Skin epidermis (tissue), 12 donors: ENCODE measurements around the gene EMC1.
"Not testable (repeated sequence)": the region's sequence is repeated elsewhere in the genome, so short reads cannot be mapped to it uniquely, and the experiment has no call there.

ENCODE experiments used
- H3K27ac ChIP-seq, 21 experiments: fragments of 200-600 bp; sonication (generic) in 11 of 21; one replicate each; pipeline ENCODE4 v1.5.0; 2020; ENCODE audit warnings: mild to moderate bottlenecking in 3 of 21, inconsistent platforms in 2 of 21, moderate library complexity in 2 of 21
- H3K4me3 ChIP-seq, 7 experiments: fragments of 200-600 bp; sonication (generic) in 2 of 7; one replicate each; pipeline ENCODE4 v1.5.0; 2020; ENCODE audit warnings: inconsistent platforms in 2 of 7, mild to moderate bottlenecking in 2 of 7, moderate library complexity in 1 of 7

EMC1 gene

DNA sequence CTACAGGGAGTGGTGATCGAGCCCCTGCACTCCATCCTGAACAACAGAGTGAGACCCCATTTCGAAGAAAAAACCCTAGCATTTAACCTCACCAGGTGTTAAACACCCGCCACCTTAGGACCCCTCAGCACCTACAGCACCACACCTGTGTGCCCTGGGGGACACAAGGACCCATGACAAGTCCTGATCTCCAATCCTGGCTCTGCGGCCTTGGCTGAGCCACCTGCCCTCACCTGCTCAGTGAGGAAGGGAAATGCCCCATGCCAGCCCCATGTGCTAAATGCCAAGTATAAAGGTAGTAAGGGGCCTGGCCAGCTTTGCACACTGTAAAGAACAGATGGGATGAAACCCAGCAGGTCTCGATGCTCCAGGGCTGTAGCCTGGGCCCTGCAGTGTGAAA, 11.4 kb upstream of the EMC1 start:
- Histone ChIP-seq H3K4me3 (no peak overlapping the region), H3K27ac (no peak overlapping the region)

- Histone ChIP-seq H3K27ac (no peak overlapping the region), H3K4me3 (no peak overlapping the region)
Observed at GRCh38 chr1:19262047-19262446, 10.7 kb upstream of the EMC1 start.

GRCh38 chr1:19260211-19261138, 9.2 kb upstream of the EMC1 start:
- Histone ChIP-seq H3K4me3 (no peak overlapping the region), H3K27ac (peak overlapping the region in 4 of 21 experiments; percentile 2 to 61 (median 40))

DNA sequence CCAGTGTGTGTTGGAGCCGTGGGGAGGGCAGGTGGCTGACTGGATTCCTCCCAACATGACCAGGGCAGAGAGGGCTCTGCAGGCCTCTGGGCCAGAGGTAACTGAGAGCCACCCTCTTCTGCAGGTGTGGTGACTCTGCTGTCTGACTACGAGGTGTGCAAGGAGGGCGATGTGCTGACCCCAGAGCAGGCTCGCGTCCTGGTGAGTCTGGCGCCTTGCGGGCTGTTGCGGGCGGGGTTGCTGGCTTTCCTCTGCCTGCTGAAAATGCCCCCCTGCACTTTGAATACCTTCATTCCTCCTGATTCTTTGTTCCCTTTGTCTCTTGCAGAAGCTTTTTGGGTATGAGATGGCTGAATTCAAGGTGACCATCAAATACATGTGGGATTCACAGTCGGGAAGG, 7.0 kb upstream of the EMC1 start:
- Histone ChIP-seq H3K4me3 (no peak overlapping the region), H3K27ac (peak overlapping the region in 1 of 21 experiments; percentile 17)

GRCh38 chr1:19257178-19257914, 6.0 kb upstream of the EMC1 start:
- Histone ChIP-seq H3K27ac (peak overlapping the region in 3 of 21 experiments; percentile 16 to 19 (median 17)), H3K4me3 (no peak overlapping the region)

DNA sequence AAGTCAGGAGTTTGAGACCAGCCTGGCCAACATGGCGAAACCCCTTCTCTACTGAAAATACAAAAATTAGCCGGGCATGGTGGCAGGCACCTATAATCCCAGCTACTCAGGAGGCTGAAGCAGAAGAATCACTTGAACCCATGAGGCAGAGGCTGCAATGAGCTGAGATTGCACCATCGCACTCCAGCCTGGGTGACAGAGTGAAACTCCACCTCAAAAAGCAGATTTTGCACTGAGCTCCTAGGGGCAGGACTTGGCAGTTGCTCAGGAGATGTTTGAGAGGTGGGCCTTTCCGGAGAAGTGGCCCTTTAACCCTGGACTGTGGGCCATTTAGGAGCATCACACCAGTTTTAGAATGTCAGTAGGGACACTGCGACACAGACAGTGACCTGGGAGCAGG, 5.0 kb upstream of the EMC1 start:
- not testable (repeated sequence) for H3K27ac ChIP-seq, H3K4me3 ChIP-seq

GRCh38 chr1:19255288-19255687, 4.0 kb upstream of the EMC1 start:
- Histone ChIP-seq H3K27ac (no peak overlapping the region), H3K4me3 (no peak overlapping the region)

- Histone ChIP-seq H3K27ac (no peak overlapping the region), H3K4me3 (no peak overlapping the region)
Observed at GRCh38 chr1:19254416-19254815, 3.1 kb upstream of the EMC1 start.

DNA sequence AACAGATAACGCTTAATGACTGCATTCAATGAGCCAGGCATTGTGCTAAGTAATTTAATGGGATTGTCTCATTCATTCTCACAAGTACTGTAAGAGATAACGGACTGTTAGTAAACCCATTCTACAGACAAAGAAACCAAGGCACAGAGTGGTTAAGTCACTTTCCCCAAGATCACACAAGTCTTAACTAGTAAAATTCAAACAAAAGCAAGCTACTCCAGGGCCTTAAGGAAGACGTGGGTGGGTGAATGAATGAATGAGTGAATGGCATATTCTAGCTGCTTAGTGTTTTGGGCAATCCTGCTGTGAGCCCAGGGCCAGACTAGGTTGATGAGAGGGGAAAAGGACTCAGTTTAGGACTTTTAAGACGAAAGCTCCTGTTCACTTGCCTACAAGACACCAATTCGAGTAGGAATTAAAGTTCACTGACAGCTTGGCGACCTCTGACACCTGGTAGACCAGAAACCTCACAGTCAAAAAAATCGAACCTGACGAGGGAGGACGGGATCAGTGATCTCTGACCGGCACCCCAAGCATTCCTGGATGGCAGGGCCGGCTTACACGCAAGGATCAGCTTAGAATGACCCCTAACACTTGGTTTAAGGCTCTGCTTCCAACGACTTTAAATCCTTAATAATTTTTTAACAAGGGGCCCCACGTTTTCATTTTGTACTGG, 557 bp downstream of the EMC1 start:
- peak overlapping the region; percentile 70 to 98 (median 85) for H3K4me3 ChIP-seq
- H3K27ac ChIP-seq, result peak overlapping the region in 20 of 21 experiments; percentile 88 to 100 (median 98)

- Histone ChIP-seq H3K27ac (peak overlapping the region in 1 of 21 experiments; percentile 19), H3K4me3 (no peak overlapping the region)
Observed at GRCh38 chr1:19240673-19241538, 10.4 kb downstream of the EMC1 start.

GRCh38 chr1:19239876-19240275, 11.4 kb downstream of the EMC1 start:
- no peak overlapping the region for H3K4me3 ChIP-seq
- H3K27ac ChIP-seq, result no peak overlapping the region

GRCh38 chr1:19234224-19234623, 17.1 kb downstream of the EMC1 start:
- no peak overlapping the region for H3K27ac ChIP-seq
- no peak overlapping the region for H3K4me3 ChIP-seq

DNA sequence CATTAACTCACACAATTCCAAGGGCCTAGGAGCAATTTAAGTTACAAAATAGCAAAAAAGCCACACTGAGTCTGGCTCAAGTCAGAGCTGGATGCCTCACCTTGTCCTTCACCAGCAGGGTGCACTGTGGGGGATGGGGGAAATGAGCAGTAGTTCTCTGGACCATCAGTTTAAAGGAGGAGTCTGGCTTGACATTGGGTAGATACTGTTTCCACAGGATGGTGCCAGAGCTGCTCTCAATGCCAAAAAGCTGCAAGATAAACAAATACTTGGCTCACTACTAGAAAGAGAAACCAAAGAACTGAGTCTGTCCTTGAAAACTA, 18.8 kb downstream of the EMC1 start:
- Histone ChIP-seq H3K4me3 (no peak overlapping the region), H3K27ac (peak overlapping the region in 1 of 21 experiments; percentile 23)

DNA sequence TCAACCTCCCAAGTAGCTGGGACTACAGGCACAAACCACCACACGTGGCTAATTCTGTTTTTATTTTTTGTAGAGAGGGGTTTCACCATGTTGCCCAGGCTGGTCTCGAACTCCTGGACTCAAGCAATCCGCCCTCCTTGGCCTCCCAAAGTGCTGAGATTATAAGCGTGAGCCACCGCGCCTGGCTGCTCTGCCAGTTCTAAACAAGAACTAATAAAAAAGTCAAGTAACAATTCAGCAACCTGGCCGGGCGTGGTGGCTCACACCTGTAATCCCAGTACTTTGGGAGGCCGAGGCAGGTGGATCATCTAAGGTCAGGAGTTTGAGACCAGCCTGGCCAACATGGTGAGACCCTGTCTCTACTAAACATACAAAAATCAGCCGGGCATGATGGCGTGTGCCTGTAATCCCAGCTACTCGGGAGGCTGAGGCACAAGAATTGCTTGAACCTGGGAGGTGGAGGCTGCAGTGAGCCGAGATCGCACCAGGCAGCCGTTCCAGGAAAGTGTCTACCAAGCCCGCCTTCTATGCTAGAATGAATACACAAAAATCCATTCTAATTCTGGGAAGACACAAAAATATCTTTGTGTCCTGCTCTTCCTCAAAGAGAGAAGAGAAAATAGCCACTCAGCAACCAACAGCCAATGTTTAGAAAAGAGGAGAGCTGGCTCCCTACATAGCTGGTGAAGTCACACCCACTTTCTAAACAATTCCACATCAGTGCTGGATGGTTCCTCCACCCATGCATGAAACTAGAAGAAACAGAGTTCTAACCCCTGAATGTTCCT, 19.4 kb downstream of the EMC1 start:
- peak overlapping the region in 1 of 21 experiments; percentile 47 for H3K27ac ChIP-seq
- not testable (repeated sequence) for H3K4me3 ChIP-seq

- no peak overlapping the region for H3K4me3 ChIP-seq
- no peak overlapping the region for H3K27ac ChIP-seq
Observed at GRCh38 chr1:19229828-19230325, 21.4 kb downstream of the EMC1 start.

DNA sequence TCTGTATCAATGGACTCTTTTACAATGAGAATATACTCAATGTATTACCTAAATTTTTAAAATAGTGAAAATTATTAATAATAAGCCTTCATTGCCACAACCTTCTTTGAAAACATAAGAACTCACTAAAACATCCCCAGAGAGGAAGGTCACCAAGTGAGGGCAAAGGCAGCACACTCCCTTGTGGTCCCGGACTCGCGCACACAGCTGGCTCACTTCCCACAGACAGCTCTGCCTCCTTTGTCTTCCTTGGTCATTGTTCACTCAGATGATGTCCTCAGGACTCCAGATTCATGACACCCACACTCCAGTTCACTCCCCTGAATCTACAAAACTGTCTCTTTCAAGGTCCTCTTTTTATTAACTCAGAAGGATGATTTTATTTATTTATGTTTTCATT, 22.1 kb downstream of the EMC1 start:
- no peak overlapping the region for H3K4me3 ChIP-seq
- no peak overlapping the region for H3K27ac ChIP-seq

DNA sequence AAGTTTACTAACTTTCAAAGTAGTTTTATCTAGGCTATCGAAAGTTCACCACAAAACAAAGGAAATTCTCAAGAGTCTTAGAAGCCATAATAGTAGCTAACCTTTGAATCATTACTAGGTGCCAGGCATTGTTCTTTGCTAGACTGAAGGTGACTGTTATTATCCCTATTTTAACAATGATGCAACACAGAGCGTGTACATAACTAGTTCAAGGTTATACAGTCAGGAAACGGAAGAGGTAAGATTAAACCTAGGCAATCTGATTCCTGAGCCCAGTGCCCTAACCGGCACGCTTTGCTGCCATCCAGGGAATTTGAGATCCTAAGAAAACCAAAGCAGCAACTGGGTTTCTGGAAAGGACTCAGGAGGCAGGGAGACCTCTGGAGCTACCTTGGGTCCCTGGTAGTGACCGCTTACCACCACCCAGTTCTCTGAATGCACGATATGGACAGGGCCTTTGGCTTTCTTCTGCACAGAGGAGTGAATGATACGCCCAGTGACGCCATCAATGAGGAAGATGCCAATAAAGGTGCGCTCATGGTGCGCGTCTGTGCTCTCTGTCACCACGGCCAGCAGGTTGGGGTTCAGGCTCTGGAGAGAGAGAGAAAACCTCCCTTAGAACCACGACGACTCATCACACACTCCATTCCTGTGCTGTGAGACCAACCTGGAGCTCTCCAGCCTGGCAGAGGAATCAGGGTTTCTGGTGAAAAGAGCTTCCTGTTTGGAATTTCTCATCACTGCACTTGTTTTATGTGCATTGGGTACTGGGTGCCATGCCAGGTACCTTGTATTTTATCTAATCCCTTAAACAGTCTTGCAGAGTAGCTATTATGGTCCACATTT, 28.1 kb downstream of the EMC1 start:
- no peak overlapping the region for H3K4me3 ChIP-seq
- no peak overlapping the region for H3K27ac ChIP-seq

DNA sequence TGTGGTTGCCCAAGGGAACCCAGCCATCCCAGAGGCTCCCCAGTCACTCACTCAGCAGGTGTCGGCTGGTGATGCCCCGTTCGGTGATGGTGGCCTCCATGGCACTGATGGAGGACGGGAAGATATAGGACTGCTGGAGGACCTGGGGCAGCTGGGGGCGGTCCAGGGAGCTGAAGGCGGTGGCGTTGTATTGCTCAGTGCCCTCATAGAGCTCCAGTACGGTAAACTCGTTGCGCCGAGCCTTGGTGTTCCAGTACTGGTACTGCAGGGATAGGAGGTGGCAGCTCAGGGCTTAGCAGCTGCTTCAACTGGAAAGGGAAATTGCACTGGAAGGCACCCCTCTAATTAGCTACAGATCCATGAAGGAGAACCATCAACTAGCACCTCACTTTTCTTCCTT, 28.8 kb downstream of the EMC1 start:
- H3K27ac ChIP-seq, result no peak overlapping the region
- H3K4me3 ChIP-seq, result no peak overlapping the region
